HepG2 (cell line): ENCODE measurements around the gene NDOR1. TPM values are rescaled to one million over a fixed set of nuclear protein-coding genes. Genes with fewer than 3 reads are reported as not detected.

Source experiments
- ATAC-seq: fragments of 200-7000 bp; cut with Tn5 transposase; 3 replicates; pipeline ENCODE4 v1.9.1; 2020; ENCODE audit warnings: mild to moderate bottlenecking, moderate library complexity
- BruUV-seq: library from RNA; stranded (reverse); fragments of 400-500 nt; replicated peaks from 2 replicates; lab custom pipeline; 2021; lab: Mats Ljungman, UMichigan
- CTCF ChIA-PET: fragments of 300-600 bp; formaldehyde crosslinking; extraction: SDS; loops from one replicate; lab custom pipeline; 2021; ENCODE audit warnings: low total read pairs, inconsistent platforms, low intra/inter-chr PET ratio; lab: Yijun Ruan, JAX
- POLR2A ChIA-PET: fragments of 350-600 bp; sonication (Branson Sonifier 250); formaldehyde crosslinking; loops from one replicate; lab custom pipeline; 2020; ENCODE audit warnings: antibody characterized with exemption, inconsistent platforms; lab: Yijun Ruan, JAX
- DNase-seq: peaks from one replicate; pipeline ENCODE4 v3.0.0-alpha.2; 2015; ENCODE audit warnings: low spot score
- FAIRE-seq: peaks from 3 replicates; lab custom pipeline; 2011; peaks lifted over from hg19 to GRCh38; lab: Jason Lieb, UNC
- H2AFZ ChIP-seq: one replicate; pipeline ENCODE4 v1.6.1; 2011; ENCODE audit warnings: low read length, inconsistent platforms
- H3K27ac ChIP-seq: fragments of 300-600 bp; 3 replicates; pipeline ENCODE4 v1.8.0; 2011; ENCODE audit warnings: mixed run types, mild to moderate bottlenecking, mixed read lengths, low read length, inconsistent platforms; ENCODE audit not compliant: insufficient read depth; ENCODE audit errors: extremely low read length
- H3K27me3 ChIP-seq, 2 experiments: fragments of 200-600 bp in 1 of 2; 2 replicates in 1 of 2; 3 replicates in 1 of 2; pipeline versions ENCODE4 v1.6.0 to v1.8.0; 2011; ENCODE audit warnings: low read length in 2 of 2, mild to moderate bottlenecking in 2 of 2, moderate library complexity in 2 of 2, inconsistent platforms in 1 of 2; ENCODE audit not compliant: insufficient read depth in 2 of 2, control insufficient read depth in 1 of 2
- H3K36me3 ChIP-seq, 2 experiments: fragments of 200-600 bp in 1 of 2; replicated peaks in 1 of 2; 2 replicates in 1 of 2; 3 replicates in 1 of 2; pipeline versions ENCODE4 v1.5.1 to v1.8.0; 2011; ENCODE audit warnings: low read length in 2 of 2, inconsistent platforms in 1 of 2; ENCODE audit not compliant: insufficient read depth in 2 of 2, control insufficient read depth in 1 of 2
- H3K4me1 ChIP-seq: 2 replicates; pipeline ENCODE4 v1.5.1; 2012; ENCODE audit warnings: low read length, inconsistent platforms; ENCODE audit not compliant: insufficient read depth
- H3K4me2 ChIP-seq: 2 replicates; pipeline ENCODE4 v1.6.0; 2011; ENCODE audit warnings: low read depth, low read length, inconsistent platforms
- H3K4me3 ChIP-seq, 3 experiments: fragments of 200-600 bp in 1 of 3; sonication (generic), shearing (Covaris generic) in 1 of 3; replicated peaks in 1 of 3; 2 replicates each; pipeline ENCODE4 v1.5.1; 2011 to 2016; ENCODE audit warnings: low read length in 3 of 3, inconsistent platforms in 2 of 3, low read depth in 2 of 3, mild to moderate bottlenecking in 2 of 3, control low read depth in 1 of 3, mixed read lengths in 1 of 3; ENCODE audit not compliant: insufficient read depth in 1 of 3
- H3K79me2 ChIP-seq: one replicate; pipeline ENCODE4 v1.6.1; 2011; ENCODE audit warnings: low read length, inconsistent platforms; ENCODE audit not compliant: insufficient read depth
- H3K9ac ChIP-seq: 2 replicates; pipeline ENCODE4 v1.6.0; 2011; ENCODE audit warnings: mild to moderate bottlenecking, low read depth, low read length, inconsistent platforms; ENCODE audit not compliant: insufficient read depth
- H3K9me3 ChIP-seq: 2 replicates; pipeline ENCODE4 v1.5.1; 2012; ENCODE audit warnings: mild to moderate bottlenecking, low read length
- H4K20me1 ChIP-seq: 2 replicates; pipeline ENCODE4 v1.6.0; 2011; ENCODE audit warnings: inconsistent platforms, mild to moderate bottlenecking, low read length, moderate library complexity; ENCODE audit not compliant: insufficient read depth
- ASH2L ChIP-seq: fragments of 300-600, 200-600 bp; sonication (generic); IDR thresholded peaks from 2 replicates; pipeline ENCODE4 v1.7.0; 2017; ENCODE audit warnings: low read depth, mild to moderate bottlenecking, moderate library complexity, mixed read lengths, low read length; ENCODE audit not compliant: insufficient read length
- EZH2 ChIP-seq: conservative IDR thresholded peaks from 2 replicates; pipeline ENCODE4 v1.6.1; 2012; ENCODE audit warnings: mild to moderate bottlenecking, low read depth, low read length, moderate library complexity
- MEF2D ChIP-seq: sonication (generic); formaldehyde crosslinking; IDR thresholded peaks from 2 replicates; pipeline ENCODE4 v1.5.1; 2020; ENCODE audit warnings: mild to moderate bottlenecking, missing genetic modification reagents
- NCOA2 ChIP-seq: sonication (generic); formaldehyde crosslinking; IDR thresholded peaks from 2 replicates; pipeline ENCODE4 v1.8.0; 2022; ENCODE audit warnings: inconsistent platforms
- ZNF101 ChIP-seq: sonication (generic); formaldehyde crosslinking; IDR thresholded peaks from 2 replicates; pipeline ENCODE4 v1.4.0; 2020; ENCODE audit warnings: mild to moderate bottlenecking, low read depth, missing genetic modification reagents, borderline replicate concordance
- ZNF230 ChIP-seq: sonication (generic); formaldehyde crosslinking; IDR thresholded peaks from 2 replicates; pipeline ENCODE4 v1.4.0; 2020; ENCODE audit warnings: mild to moderate bottlenecking, missing genetic modification reagents
- ZNF367 ChIP-seq: sonication (generic); formaldehyde crosslinking; IDR thresholded peaks from 2 replicates; pipeline ENCODE4 v1.4.0; 2020; ENCODE audit warnings: missing genetic modification reagents, borderline replicate concordance
- ZNF781 ChIP-seq: sonication (generic); formaldehyde crosslinking; IDR thresholded peaks from 2 replicates; pipeline ENCODE4 v1.5.1; 2020; ENCODE audit warnings: borderline replicate concordance, mild to moderate bottlenecking, missing genetic modification reagents; ENCODE audit errors: not compliant biosample characterization
- ZZZ3 ChIP-seq: sonication (generic); formaldehyde crosslinking; IDR thresholded peaks from 2 replicates; pipeline ENCODE4 v1.4.0; 2020; ENCODE audit warnings: missing genetic modification reagents, mild to moderate bottlenecking, borderline replicate concordance
- WGBS: methylation state at CpG from one replicate; pipeline ENCODE4 v1.1.6; 2017; ENCODE audit warnings: low lambda C conversion rate; 5-methylcytosine and 5-hydroxymethylcytosine counted together
- in situ Hi-C: cut with HindIII; loops from 2 replicates; pipeline ENCODE4 v1.10.0; 2017; ENCODE audit warnings: low pct_unique_long_range_greater_than_20kb; ENCODE audit not compliant: extremely low pct_ligation_motif_present
- intact Hi-C: fragments of 100-400 bp; cut with micrococcal nuclease; formaldehyde crosslinking; loops from one replicate; pipeline ENCODE4 v1.10.0; 2022; ENCODE audit not compliant: unreplicated experiment
- polyA plus RNA-seq, 8 experiments: library from polyadenylated mRNA; depleted of rRNA in 3 of 8; stranded (reverse) in 7 of 8; unstranded in 1 of 8; fragments of >200 nt; fragmentation: Illumina TruSeq in 4 of 8; extraction: Trizol in 4 of 8; gene quantifications; 2 replicates each; pipeline versions ENCODE4 v1.2.1 to v1.2.3, GENCODE V29; 2011 to 2016; ENCODE audit warnings: low read depth in 4 of 8, missing spikeins in 1 of 8, mixed read lengths in 1 of 8; ENCODE audit not compliant: insufficient read depth in 1 of 8
- total RNA-seq, 5 experiments: library from RNA; depleted of rRNA; stranded (reverse); fragments of >200 nt; fragmentation: Illumina TruSeq; extraction: Trizol; gene quantifications; 2 replicates each; pipeline ENCODE4 v1.2.3, GENCODE V29; 2016; ENCODE audit warnings: low read depth in 1 of 5
- TF ChIP-seq, protein P1 (sequence below): sonication (generic); formaldehyde crosslinking; IDR thresholded peaks from 2 replicates; pipeline ENCODE4 v1.4.0; 2020; ENCODE audit warnings: mild to moderate bottlenecking, missing genetic modification reagents
- TF ChIP-seq, protein P2 (sequence below): IDR thresholded peaks from 2 replicates; pipeline ENCODE4 v1.6.1; 2016; ENCODE audit warnings: missing biosample characterization, missing genetic modification reagents, low read depth
- TF ChIP-seq, protein P3 (sequence below): sonication (generic); formaldehyde crosslinking; IDR thresholded peaks from 2 replicates; pipeline ENCODE4 v1.4.0; 2020; ENCODE audit warnings: low read depth, mild to moderate bottlenecking, missing genetic modification reagents
- TF ChIP-seq, protein P4 (sequence below): sonication (generic); formaldehyde crosslinking; IDR thresholded peaks from 2 replicates; pipeline ENCODE4; 2020; ENCODE audit warnings: missing genetic modification reagents, mild to moderate bottlenecking, borderline replicate concordance

Gene NDOR1
- total and polyA plus RNA-seq, 2 of the 13 experiments (the other 11 are each of a cell fraction or from before 2014, with no cell fraction given): 3.6 to 8.7 TPM

DNA sequence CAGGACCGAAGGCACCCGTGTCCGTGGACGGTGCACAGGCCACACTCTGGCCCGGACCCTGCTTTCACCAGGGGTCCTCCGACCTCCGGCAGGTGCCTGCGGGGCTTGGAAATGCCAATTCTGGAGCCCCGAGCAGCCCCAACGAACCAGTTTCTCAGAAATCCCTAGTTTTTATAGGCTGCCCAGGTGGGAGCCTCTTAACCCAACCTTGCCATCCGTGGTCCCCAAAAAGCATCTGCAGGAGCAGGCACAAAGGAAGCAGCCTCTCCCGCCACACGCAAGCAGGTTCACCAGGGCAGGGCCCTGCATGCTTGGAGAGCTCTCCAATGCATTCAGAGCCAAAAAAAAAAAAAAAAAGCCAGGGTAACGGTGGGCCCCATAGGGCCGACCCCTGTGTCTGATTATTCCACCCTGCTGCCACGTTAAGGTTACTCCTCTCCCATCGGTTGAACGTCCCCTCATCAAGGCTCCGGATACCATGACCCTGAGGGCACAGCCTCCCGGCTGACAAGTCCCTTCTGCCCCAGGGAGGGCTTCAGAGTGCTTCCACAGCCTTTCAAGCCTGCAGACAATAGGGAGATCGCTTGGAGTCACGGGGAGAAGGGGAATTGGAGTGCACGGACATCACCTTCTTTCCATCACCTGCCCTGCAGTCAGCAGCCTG is 4.2 kb upstream of the NDOR1 start:
- Histone ChIP-seq H2AFZ (no peak overlapping the region), H3K9ac (peak overlapping the region; percentile 85), H4K20me1 (peaks cover 4% of the 10 kb centered on the region; the same call in 1 of the 2 replicates), H3K9me3 (no peaks in the 10 kb centered on the region), H3K36me3 (no peaks in the 10 kb centered on the region), H3K27ac (peak overlapping the region; percentile 96), H3K27me3 (no peaks in the 10 kb centered on the region; a peak in 1 of 5 replicates), H3K4me2 (peak overlapping the region; percentile 95), H3K4me3 (peak overlapping the region; percentile 57 to 78 (median 58); a peak in 5 of 6 replicates), H3K79me2 (peaks cover 65% of the 10 kb centered on the region), H3K4me1 (peaks cover 67% of the 10 kb centered on the region)
- WGBS: 6% methylated on average over 19 of the region's 23 CpGs
- intact Hi-C loops (loop anchor here (2.0 kb wide), 1 partner anchor 21 kb away; the partner anchor contains the start of gene RNF208), in situ Hi-C loops (no loop called here)
- no TSS peak for BruUV-seq
- ATAC-seq (no peak), DNase-seq (no peak), FAIRE-seq (no peak)
- ChIA-PET POLR2A (interaction anchor here (0.8 to 8.8 kb wide), 23 partner anchors 8 to 146 kb away, joined by 3 to 225 read pairs (median 7); partner anchors contain the start of genes ANAPC2, CYSRT1, MAN1B1 and NELFB), CTCF (no interaction called here)
- TF ChIP-seq, protein P1, sequence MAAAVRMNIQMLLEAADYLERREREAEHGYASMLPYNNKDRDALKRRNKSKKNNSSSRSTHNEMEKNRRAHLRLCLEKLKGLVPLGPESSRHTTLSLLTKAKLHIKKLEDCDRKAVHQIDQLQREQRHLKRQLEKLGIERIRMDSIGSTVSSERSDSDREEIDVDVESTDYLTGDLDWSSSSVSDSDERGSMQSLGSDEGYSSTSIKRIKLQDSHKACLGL (CRISPR knock-in tag): 0 out of 2 replicates have a peak, but pooled peaks have one; percentile 8
- TF ChIP-seq, protein P2, sequence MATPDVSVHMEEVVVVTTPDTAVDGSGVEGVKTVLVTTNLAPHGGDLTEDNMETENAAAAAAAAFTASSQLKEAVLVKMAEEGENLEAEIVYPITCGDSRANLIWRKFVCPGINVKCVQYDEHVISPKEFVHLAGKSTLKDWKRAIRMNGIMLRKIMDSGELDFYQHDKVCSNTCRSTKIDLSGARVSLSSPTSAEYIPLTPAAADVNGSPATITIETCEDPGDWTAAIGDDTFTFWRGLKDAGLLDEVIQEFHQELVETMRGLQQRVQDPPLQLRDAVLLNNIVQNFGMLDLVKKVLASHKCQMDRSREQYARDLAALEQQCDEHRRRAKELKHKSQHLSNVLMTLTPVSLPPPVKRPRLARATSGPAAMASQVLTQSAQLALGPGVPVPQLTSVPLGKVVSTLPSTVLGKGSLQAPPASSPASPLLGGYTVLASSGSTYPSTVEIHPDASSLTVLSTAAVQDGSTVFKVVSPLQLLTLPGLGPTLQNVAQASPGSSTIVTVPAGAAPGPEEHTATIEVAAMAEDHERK: no peak
- TF ChIP-seq NCOA2 (CRISPR knock-in tag): no peak; the same call in 1 of the 2 replicates
- TF ChIP-seq ZNF781: peak; percentile 8
- TF ChIP-seq ZZZ3 (CRISPR knock-in tag): no peak
- TF ChIP-seq, protein P3, sequence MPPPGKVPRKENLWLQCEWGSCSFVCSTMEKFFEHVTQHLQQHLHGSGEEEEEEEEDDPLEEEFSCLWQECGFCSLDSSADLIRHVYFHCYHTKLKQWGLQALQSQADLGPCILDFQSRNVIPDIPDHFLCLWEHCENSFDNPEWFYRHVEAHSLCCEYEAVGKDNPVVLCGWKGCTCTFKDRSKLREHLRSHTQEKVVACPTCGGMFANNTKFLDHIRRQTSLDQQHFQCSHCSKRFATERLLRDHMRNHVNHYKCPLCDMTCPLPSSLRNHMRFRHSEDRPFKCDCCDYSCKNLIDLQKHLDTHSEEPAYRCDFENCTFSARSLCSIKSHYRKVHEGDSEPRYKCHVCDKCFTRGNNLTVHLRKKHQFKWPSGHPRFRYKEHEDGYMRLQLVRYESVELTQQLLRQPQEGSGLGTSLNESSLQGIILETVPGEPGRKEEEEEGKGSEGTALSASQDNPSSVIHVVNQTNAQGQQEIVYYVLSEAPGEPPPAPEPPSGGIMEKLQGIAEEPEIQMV (CRISPR knock-in tag): no peak
- TF ChIP-seq EZH2: no peak
- peak; percentile 8 for TF ChIP-seq ASH2L
- TF ChIP-seq ZNF230 (CRISPR knock-in tag): 0 out of 2 replicates have a peak, but pooled peaks have one; percentile 28
- TF ChIP-seq, protein P4, sequence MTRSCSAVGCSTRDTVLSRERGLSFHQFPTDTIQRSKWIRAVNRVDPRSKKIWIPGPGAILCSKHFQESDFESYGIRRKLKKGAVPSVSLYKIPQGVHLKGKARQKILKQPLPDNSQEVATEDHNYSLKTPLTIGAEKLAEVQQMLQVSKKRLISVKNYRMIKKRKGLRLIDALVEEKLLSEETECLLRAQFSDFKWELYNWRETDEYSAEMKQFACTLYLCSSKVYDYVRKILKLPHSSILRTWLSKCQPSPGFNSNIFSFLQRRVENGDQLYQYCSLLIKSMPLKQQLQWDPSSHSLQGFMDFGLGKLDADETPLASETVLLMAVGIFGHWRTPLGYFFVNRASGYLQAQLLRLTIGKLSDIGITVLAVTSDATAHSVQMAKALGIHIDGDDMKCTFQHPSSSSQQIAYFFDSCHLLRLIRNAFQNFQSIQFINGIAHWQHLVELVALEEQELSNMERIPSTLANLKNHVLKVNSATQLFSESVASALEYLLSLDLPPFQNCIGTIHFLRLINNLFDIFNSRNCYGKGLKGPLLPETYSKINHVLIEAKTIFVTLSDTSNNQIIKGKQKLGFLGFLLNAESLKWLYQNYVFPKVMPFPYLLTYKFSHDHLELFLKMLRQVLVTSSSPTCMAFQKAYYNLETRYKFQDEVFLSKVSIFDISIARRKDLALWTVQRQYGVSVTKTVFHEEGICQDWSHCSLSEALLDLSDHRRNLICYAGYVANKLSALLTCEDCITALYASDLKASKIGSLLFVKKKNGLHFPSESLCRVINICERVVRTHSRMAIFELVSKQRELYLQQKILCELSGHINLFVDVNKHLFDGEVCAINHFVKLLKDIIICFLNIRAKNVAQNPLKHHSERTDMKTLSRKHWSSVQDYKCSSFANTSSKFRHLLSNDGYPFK (CRISPR knock-in tag): peak; percentile 80
- no peak for TF ChIP-seq ZNF101
- TF ChIP-seq MEF2D (CRISPR knock-in tag): peak; percentile 3; the same call in 1 of the 2 replicates
- no peak for TF ChIP-seq ZNF367 (CRISPR knock-in tag)
